H1 (cell line): ENCODE measurements around the gene SCAMP5. TPM values are rescaled to one million over a fixed set of nuclear protein-coding genes. Genes with fewer than 3 reads are reported as not detected.

Source experiments
- CTCF ChIA-PET: fragments of 300-600 bp; sonication (Branson Sonifier 250); formaldehyde crosslinking; loops from one replicate; lab custom pipeline; 2021; ENCODE audit not compliant: partially characterized antibody; lab: Charles Lee
- POLR2A ChIA-PET: fragments of 300-600 bp; sonication (Branson Sonifier 250); formaldehyde crosslinking; loops from one replicate; lab custom pipeline; 2021; ENCODE audit warnings: inconsistent platforms; ENCODE audit not compliant: partially characterized antibody; lab: Charles Lee
- DNase-seq, 2 experiments: peaks; one replicate each; pipeline versions ENCODE4 v3.0.0 to v3.0.0-alpha.2; 2010 to 2022; ENCODE audit warnings: low spot score in 2 of 2, low read depth in 1 of 2, mixed read lengths in 1 of 2
- FAIRE-seq: peaks from 2 replicates; lab custom pipeline; 2011; peaks lifted over from hg19 to GRCh38; lab: Jason Lieb, UNC
- H2AFZ ChIP-seq: 2 replicates; pipeline ENCODE4 v1.8.1; 2012; ENCODE audit warnings: low read length, inconsistent platforms
- H2AK5ac ChIP-seq: 2 replicates; pipeline ENCODE4 v1.6.1; 2013; ENCODE audit warnings: low read depth, low read length
- H2BK120ac ChIP-seq: replicated peaks from 2 replicates; pipeline ENCODE3; 2013; ENCODE audit warnings: low read depth, low read length, inconsistent platforms
- H2BK12ac ChIP-seq: 2 replicates; pipeline ENCODE4 v1.6.1; 2013; ENCODE audit warnings: low read depth, low read length
- H2BK15ac ChIP-seq: 2 replicates; pipeline ENCODE4 v1.6.1; 2013; ENCODE audit warnings: low read length
- H2BK20ac ChIP-seq: 2 replicates; pipeline ENCODE4 v1.6.1; 2013; ENCODE audit warnings: low read length
- H2BK5ac ChIP-seq: 2 replicates; pipeline ENCODE4 v1.6.1; 2013; ENCODE audit warnings: low read depth, low read length
- H3K14ac ChIP-seq: 2 replicates; pipeline ENCODE4 v1.6.1; 2013; ENCODE audit warnings: inconsistent platforms; ENCODE audit not compliant: insufficient read length
- H3K18ac ChIP-seq: 2 replicates; pipeline ENCODE4 v1.6.1; 2013; ENCODE audit warnings: low read length; ENCODE audit errors: extremely low read depth
- H3K23ac ChIP-seq: 2 replicates; pipeline ENCODE4 v1.6.1; 2013; ENCODE audit warnings: inconsistent platforms; ENCODE audit not compliant: insufficient read length
- H3K23me2 ChIP-seq: 2 replicates; pipeline ENCODE4 v1.6.1; 2013; ENCODE audit warnings: low read depth, low read length
- H3K27ac ChIP-seq: 2 replicates; pipeline ENCODE4 v1.6.1; 2011; ENCODE audit warnings: low read depth, low read length, inconsistent platforms
- H3K27me3 ChIP-seq, 4 experiments: replicated peaks in 1 of 4; 1 replicate in 1 of 4; 2 replicates in 3 of 4; pipeline versions ENCODE4 v1.6.1 to v1.8.1; 2011 to 2013; ENCODE audit warnings: low read length in 3 of 4, mild to moderate bottlenecking in 3 of 4, inconsistent platforms in 2 of 4, mixed read lengths in 2 of 4, moderate library complexity in 1 of 4; ENCODE audit not compliant: control insufficient read depth in 3 of 4, insufficient read depth in 3 of 4; ENCODE audit errors: extremely low read depth in 1 of 4
- H3K36me3 ChIP-seq, 4 experiments: 2 replicates each; pipeline versions ENCODE4 v1.6.1 to v1.8.1; 2011 to 2013; ENCODE audit warnings: mild to moderate bottlenecking in 4 of 4, low read length in 3 of 4, moderate library complexity in 2 of 4, control low read depth in 1 of 4, inconsistent platforms in 1 of 4; ENCODE audit not compliant: insufficient read depth in 4 of 4, control insufficient read depth in 2 of 4
- H3K4ac ChIP-seq: replicated peaks from 2 replicates; pipeline ENCODE3; 2013; ENCODE audit warnings: low read length, low read depth, mixed read lengths, inconsistent platforms; ENCODE audit not compliant: insufficient read length
- H3K4me1 ChIP-seq, 4 experiments: replicated peaks in 1 of 4; 1 replicate in 1 of 4; 2 replicates in 3 of 4; pipeline versions ENCODE4 v1.6.1 to v1.8.1; 2011 to 2013; ENCODE audit warnings: low read length in 3 of 4, inconsistent platforms in 2 of 4, mixed read lengths in 1 of 4; ENCODE audit not compliant: insufficient read depth in 4 of 4, control insufficient read depth in 3 of 4
- H3K4me2 ChIP-seq, 2 experiments: 2 replicates each; pipeline versions ENCODE4 v1.6.1 to v1.8.1; 2011 to 2013; ENCODE audit warnings: low read depth in 2 of 2, low read length in 2 of 2, control low read depth in 1 of 2, inconsistent platforms in 1 of 2, mild to moderate bottlenecking in 1 of 2; ENCODE audit not compliant: insufficient read depth in 1 of 2
- H3K4me3 ChIP-seq, 4 experiments: fragments of 200-600, 300-600 bp in 1 of 4; sonication (generic), shearing (Covaris generic), sonication (Bioruptor Twin) in 1 of 4; 2 replicates each; pipeline versions ENCODE4 v1.5.1 to v1.8.1; 2011 to 2016; ENCODE audit warnings: low read length in 4 of 4, low read depth in 3 of 4, control low read depth in 2 of 4, inconsistent platforms in 2 of 4, mild to moderate bottlenecking in 2 of 4, mixed read lengths in 1 of 4, moderate library complexity in 1 of 4; ENCODE audit not compliant: insufficient read depth in 2 of 4; ENCODE audit errors: extremely low read depth in 1 of 4
- H3K56ac ChIP-seq: replicated peaks from 2 replicates; pipeline ENCODE3; 2013; ENCODE audit warnings: low read depth, mild to moderate bottlenecking, mixed read lengths, low read length, inconsistent platforms; ENCODE audit not compliant: insufficient read length
- H3K79me1 ChIP-seq: 2 replicates; pipeline ENCODE4 v1.6.1; 2013; ENCODE audit warnings: low read depth, low read length, control low read depth
- H3K79me2 ChIP-seq, 2 experiments: 2 replicates each; pipeline versions ENCODE4 v1.6.1 to v1.8.1; 2012 to 2013; ENCODE audit warnings: low read length in 2 of 2, mild to moderate bottlenecking in 2 of 2, inconsistent platforms in 1 of 2; ENCODE audit not compliant: insufficient read depth in 2 of 2, control insufficient read depth in 1 of 2
- H3K9ac ChIP-seq, 4 experiments: replicated peaks in 1 of 4; 1 replicate in 1 of 4; 2 replicates in 3 of 4; pipeline versions ENCODE4 v1.6.1 to v1.8.1; 2011 to 2013; ENCODE audit warnings: low read depth in 3 of 4, low read length in 3 of 4, control low read depth in 2 of 4, mild to moderate bottlenecking in 2 of 4, moderate library complexity in 2 of 4, inconsistent platforms in 1 of 4; ENCODE audit errors: extremely low read depth in 1 of 4
- H3K9me3 ChIP-seq, 2 experiments: 2 replicates each; pipeline versions ENCODE4 v1.6.1 to v1.8.1; 2012 to 2013; ENCODE audit warnings: mild to moderate bottlenecking in 2 of 2, moderate library complexity in 2 of 2, control low read depth in 1 of 2, inconsistent platforms in 1 of 2, low read depth in 1 of 2, low read length in 1 of 2, mixed read lengths in 1 of 2; ENCODE audit not compliant: insufficient read depth in 2 of 2
- H4K20me1 ChIP-seq, 2 experiments: replicated peaks in 1 of 2; 2 replicates each; pipeline versions ENCODE3 to v1.8.1; 2011 to 2013; ENCODE audit warnings: inconsistent platforms in 2 of 2, low read length in 2 of 2, mild to moderate bottlenecking in 1 of 2; ENCODE audit not compliant: insufficient read depth in 2 of 2, control insufficient read depth in 1 of 2
- H4K5ac ChIP-seq: 2 replicates; pipeline ENCODE4 v1.6.1; 2013; ENCODE audit warnings: low read length, low read depth, mixed read lengths, inconsistent platforms; ENCODE audit not compliant: insufficient read length
- H4K8ac ChIP-seq: 2 replicates; pipeline ENCODE4 v1.8.0; 2013; ENCODE audit warnings: mild to moderate bottlenecking, moderate library complexity, low read length, inconsistent platforms; ENCODE audit not compliant: insufficient read depth; ENCODE audit errors: extremely low read depth
- H4K91ac ChIP-seq: replicated peaks from 2 replicates; pipeline ENCODE3; 2013; ENCODE audit warnings: low read length, mixed read lengths, inconsistent platforms; ENCODE audit not compliant: insufficient read length
- CTBP2 ChIP-seq: IDR thresholded peaks from 2 replicates; pipeline ENCODE4 v1.7.0; 2011; ENCODE audit warnings: borderline replicate concordance, mild to moderate bottlenecking, moderate library complexity, mixed read lengths, low read length; ENCODE audit not compliant: insufficient read depth, insufficient read length
- KDM5A ChIP-seq: fragments of 200-600 bp; IDR thresholded peaks from 2 replicates; pipeline ENCODE4 v1.7.1; 2012; ENCODE audit warnings: mild to moderate bottlenecking, low read length, inconsistent platforms, mixed read lengths
- SIN3A ChIP-seq, 2 experiments: IDR thresholded peaks in 1 of 2; conservative IDR thresholded peaks in 1 of 2; 2 replicates each; pipeline ENCODE4 v1.6.1; 2011 to 2012; ENCODE audit warnings: low read length in 2 of 2, improper control_type of control experiment in 1 of 2, low read depth in 1 of 2, mild to moderate bottlenecking in 1 of 2
- TBP ChIP-seq: IDR thresholded peaks from 2 replicates; pipeline ENCODE4 v1.6.1; 2011; ENCODE audit warnings: low read depth, low read length, improper control_type of control experiment
- WGBS, 2 experiments: shearing (Covaris generic) in 1 of 2; methylation state at CpG; one replicate each; pipeline versions ENCODE4 v1.1.6 to v1.1.7; 2013 to 2015; ENCODE audit warnings: low lambda C conversion rate in 2 of 2, mixed read lengths in 2 of 2, inconsistent platforms in 1 of 2, low coverage in 1 of 2, missing lambda C conversion rate in 1 of 2; ENCODE audit not compliant: insufficient replicate concordance in 2 of 2, insufficient coverage in 1 of 2, insufficient read length in 1 of 2; ENCODE audit errors: extremely low coverage in 1 of 2, missing lambda C conversion rate in 1 of 2; 5-methylcytosine and 5-hydroxymethylcytosine counted together
- polyA plus RNA-seq, 7 experiments: library from polyadenylated mRNA; depleted of rRNA in 3 of 7; stranded (reverse) in 5 of 7; unstranded in 2 of 7; fragments of >200 nt in 5 of 7; fragments of 200-250 nt in 2 of 7; gene quantifications; 1 replicate in 5 of 7; 2 replicates in 1 of 7; 4 replicates in 1 of 7; pipeline versions ENCODE4 v1.2.1 to v1.2.3, GENCODE V29; 2011 to 2013; ENCODE audit warnings: missing spikeins in 2 of 7, mixed read lengths in 2 of 7
- total RNA-seq: library from RNA; stranded (reverse); fragmentation: NEBNext Ultra II Directional; extraction: Animal tissue kit (Norgen Biotek cat#: 25700); gene quantifications from 2 replicates; pipeline ENCODE4 v1.2.1, GENCODE V29; 2021

Gene SCAMP5
- total and polyA plus RNA-seq, 2 of the 8 experiments (the other 6 are each of a cell fraction or from before 2014, with no cell fraction given): 55.4 to 94.7 TPM

DNA sequence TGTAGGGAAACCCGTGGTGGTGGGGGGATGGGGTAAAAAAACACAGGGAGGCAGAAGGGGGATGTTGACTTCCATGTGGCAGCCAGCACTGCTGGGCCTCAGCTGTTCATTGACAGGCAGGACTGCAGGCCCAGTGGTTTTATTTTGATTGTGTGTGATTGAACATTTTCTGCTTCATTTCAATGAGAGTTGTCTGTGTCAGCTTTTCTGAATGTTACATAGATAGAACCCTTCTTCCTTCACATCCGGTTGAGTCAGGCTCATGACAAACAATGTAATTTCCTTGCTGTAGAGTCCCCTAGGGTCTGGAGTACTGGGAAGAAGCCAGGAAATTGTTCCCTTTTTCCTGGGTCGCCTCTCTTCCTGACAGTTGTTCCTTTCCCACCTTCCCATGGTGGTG is 30.6 kb upstream of the SCAMP5 start:
- Histone ChIP-seq H3K18ac (no peak overlapping the region), H3K79me2 (no peaks in the 10 kb centered on the region), H4K91ac (no peak overlapping the region), H3K79me1 (no peaks in the 10 kb centered on the region), H2BK5ac (no peak overlapping the region), H3K36me3 (no peaks in the 10 kb centered on the region), H4K20me1 (no peaks in the 10 kb centered on the region), H3K23me2 (no peaks in the 10 kb centered on the region), H2BK15ac (no peak overlapping the region)
- 47% methylated on average over 3 of the region's 3 CpGs; no CpG with 5 or more reads in 1 of the 2 experiments for WGBS, 2 experiments
- CTCF ChIA-PET: interaction anchor here (0.9 to 4.8 kb wide), 5 partner anchors 9 to 193 kb away, joined by 3 to 19 read pairs (median 4); no protein-coding TSS in a partner anchor
- TF ChIP-seq TBP (no peak), KDM5A (no peak), SIN3A (conservative IDR thresholded peaks at IDR 0.05 in 1 of 2, IDR thresholded peaks at IDR 0.05 in 1 of 2; ENCODE audit: low read depth in 1 of 2, low read length in 2 of 2) (peak; percentile 52 to 55; a peak in 1 of 4 replicates), CTBP2 (no peak)
- TF ChIP-seq, all 59 proteins: peak for 1
- H3K9me3 ChIP-seq: no peaks in the 10 kb centered on the region
- no peak overlapping the region for H2BK20ac ChIP-seq
- H3K4me2 ChIP-seq: no peak overlapping the region
- DNase-seq (no peak), FAIRE-seq (no peak)
- H2AK5ac ChIP-seq: no peak overlapping the region
- H2AFZ ChIP-seq: no peak overlapping the region
- H3K14ac ChIP-seq: no peak overlapping the region
- H2BK12ac ChIP-seq: no peak overlapping the region
- POLR2A ChIA-PET: interaction anchor here (1.3 kb wide), 1 partner anchor 31 kb away, joined by 4 read pairs; no protein-coding TSS in a partner anchor
- H4K5ac ChIP-seq: no peak overlapping the region
- H3K56ac ChIP-seq: no peak overlapping the region
- H2BK120ac ChIP-seq: no peak overlapping the region
- H3K4me1 ChIP-seq: peaks cover 0 to 2% (median 0%) of the 10 kb centered on the region in 4 experiments; a peak in 3 of 7 replicates
- H3K9ac ChIP-seq: no peak overlapping the region; a peak in 1 of 7 replicates
- no peak overlapping the region for H3K4me3 ChIP-seq
- H3K23ac ChIP-seq: no peak overlapping the region
- H3K4ac ChIP-seq: no peak overlapping the region
- no peak overlapping the region for H3K27ac ChIP-seq
- no peak overlapping the region for H4K8ac ChIP-seq
- H3K27me3 ChIP-seq: peaks cover 0 to 6% (median 0%) of the 10 kb centered on the region in 4 experiments; a peak in 3 of 7 replicates
